Kidney epithelial cell (primary cell): ENCODE data around the gene ABLIM2. TPM values are rescaled to one million over a fixed set of nuclear protein-coding genes. Genes with fewer than 3 reads are reported as not detected.

Source experiments
- DNase-seq: peaks from one replicate; pipeline ENCODE4 v3.0.0-alpha.2; 2010; ENCODE audit warnings: low read depth
- H3K27me3 ChIP-seq: 2 replicates; pipeline ENCODE4 v1.6.0; 2011; ENCODE audit warnings: low read length; ENCODE audit not compliant: control insufficient read depth, insufficient read depth
- H3K36me3 ChIP-seq: 2 replicates; pipeline ENCODE4 v1.5.1; 2011; ENCODE audit warnings: low read length; ENCODE audit not compliant: control insufficient read depth, insufficient read depth
- H3K4me3 ChIP-seq: 2 replicates; pipeline ENCODE4 v1.5.1; 2011; ENCODE audit warnings: low read depth, mild to moderate bottlenecking, control low read depth, low read length
- CTCF ChIP-seq: IDR thresholded peaks from 2 replicates; pipeline ENCODE4 v1.5.1; 2011; ENCODE audit warnings: mild to moderate bottlenecking, moderate library complexity, low read length, control low read depth, inconsistent platforms; ENCODE audit not compliant: insufficient read depth, poor library complexity, severe bottlenecking
- total RNA-seq: library from RNA; depleted of rRNA; stranded (reverse); fragments of >200 nt; gene quantifications from 2 replicates; pipeline ENCODE4 v1.2.3, GENCODE V29; 2015

Gene ABLIM2
- total RNA-seq, 1 donor from 2014 or later = 1.3 TPM

DNA sequence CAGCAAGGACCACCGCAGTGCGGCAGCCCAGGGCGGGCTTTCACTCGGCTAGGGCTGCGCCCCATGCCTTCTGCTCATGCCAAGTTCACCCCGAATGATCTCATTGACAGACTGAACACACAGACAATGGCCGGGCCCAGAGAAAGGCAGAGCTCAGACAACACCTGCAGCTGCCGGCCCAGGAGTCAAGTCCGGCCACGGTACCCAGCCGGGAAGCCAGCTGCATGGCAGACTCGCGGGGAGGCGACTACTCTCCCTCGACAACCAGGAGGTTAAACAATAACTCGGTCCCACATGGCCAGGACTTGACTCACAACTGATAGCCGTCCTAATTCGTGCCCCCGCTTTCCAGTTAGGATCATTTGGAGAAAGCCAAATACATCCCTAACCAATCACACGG is 50.4 kb downstream of the ABLIM2 start:
- TF ChIP-seq CTCF = no peak
- no peaks in the 10 kb centered on the region for H3K36me3 ChIP-seq
- peaks cover 12% of the 10 kb centered on the region for H3K27me3 ChIP-seq
- no peak overlapping the region for H3K4me3 ChIP-seq
- DNase-seq = no peak

DNA sequence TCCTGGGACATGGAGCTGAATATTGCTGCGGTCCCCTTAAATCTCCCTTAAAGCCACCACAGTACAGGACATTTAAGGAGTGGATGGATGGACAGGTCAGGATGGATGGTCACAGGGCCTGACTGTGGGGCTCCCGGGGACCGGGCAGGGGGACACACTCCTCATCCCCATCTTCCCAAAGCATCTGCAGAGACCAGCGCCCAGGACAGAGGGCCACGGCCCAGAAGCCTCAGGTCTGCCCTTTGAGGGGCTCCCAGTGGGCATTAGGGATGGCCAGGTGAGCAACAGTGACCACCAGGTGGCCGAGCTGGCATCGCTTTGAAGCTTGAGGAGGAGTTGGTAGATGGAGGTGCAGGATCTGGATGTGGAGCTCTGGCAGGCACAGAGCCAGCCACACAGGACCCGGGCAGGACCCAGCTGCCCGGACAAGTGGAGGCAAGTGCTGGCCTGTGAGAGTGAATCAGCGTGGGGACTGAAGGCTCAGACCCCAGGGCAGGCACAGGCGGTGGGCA is 51.4 kb downstream of the ABLIM2 start:
- no peak for TF ChIP-seq CTCF
- H3K27me3 ChIP-seq = peaks cover 9% of the 10 kb centered on the region

GRCh38 chr4:8106451-8107025 is 52.1 kb downstream of the ABLIM2 start:
- no peak overlapping the region for H3K4me3 ChIP-seq
- peaks cover 9% of the 10 kb centered on the region for H3K27me3 ChIP-seq
- H3K36me3 ChIP-seq = no peaks in the 10 kb centered on the region
- no peak for DNase-seq
- no peak for TF ChIP-seq CTCF

More for the DNA sequence above, 51.4 kb downstream of the ABLIM2 start:
- DNase-seq = no peak
- Histone ChIP-seq H3K36me3 (no peaks in the 10 kb centered on the region), H3K4me3 (no peak overlapping the region)

DNA sequence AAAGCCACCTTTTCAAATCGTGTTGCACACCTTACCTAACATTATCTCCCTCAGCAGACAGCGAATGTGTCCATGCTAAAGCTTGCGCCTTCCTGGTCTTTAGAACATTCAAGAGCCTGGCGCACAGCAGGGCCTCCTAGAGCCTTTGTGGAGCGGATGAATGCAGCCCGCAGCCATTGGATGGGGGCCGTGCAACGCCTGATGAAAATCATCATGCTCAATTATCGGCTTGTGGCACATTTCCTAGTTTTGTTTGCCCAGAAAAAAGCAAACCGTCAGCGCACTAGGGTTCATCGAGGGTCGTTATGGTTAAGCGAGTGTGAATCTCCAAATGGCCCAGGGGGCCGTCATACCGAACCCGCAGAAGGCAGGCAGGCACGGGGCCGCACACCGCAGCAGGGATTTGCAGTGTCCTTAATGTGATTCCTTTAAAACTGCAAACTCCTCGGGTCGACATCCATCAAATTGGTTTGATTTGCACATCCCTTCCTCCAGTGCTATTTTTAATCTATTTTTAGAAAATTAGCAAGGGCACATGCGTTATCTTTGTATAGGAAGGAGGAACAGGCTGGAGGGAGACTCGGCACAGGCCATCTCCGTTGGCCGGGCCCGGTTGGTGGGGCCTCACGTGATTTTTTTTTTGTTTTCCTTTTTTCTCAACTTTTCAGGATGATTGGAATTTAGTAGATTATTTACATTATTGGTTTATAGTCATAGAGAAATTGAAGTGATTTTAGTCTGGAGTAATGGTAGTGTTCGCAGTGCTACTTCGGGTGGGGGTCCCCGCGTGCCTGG is 53.1 kb downstream of the ABLIM2 start:
- DNase-seq = no peak
- TF ChIP-seq CTCF = no peak
- Histone ChIP-seq H3K36me3 (no peaks in the 10 kb centered on the region), H3K27me3 (peaks cover 13% of the 10 kb centered on the region), H3K4me3 (no peak overlapping the region)

- TF ChIP-seq CTCF = no peak
- DNase-seq = no peak
- Histone ChIP-seq H3K27me3 (peaks cover 13% of the 10 kb centered on the region), H3K4me3 (no peak overlapping the region), H3K36me3 (no peaks in the 10 kb centered on the region)
Measured at GRCh38 chr4:8104491-8105305, 53.9 kb downstream of the ABLIM2 start.
